HG02981 (cell line): ENCODE data around the gene PRICKLE4.
"Not testable (repeated sequence)": the region's sequence is repeated elsewhere in the genome, so short reads cannot be mapped to it uniquely, and the experiment has no call there.

ENCODE experiments used
- ATAC-seq: cut with Tn5 transposase; IDR thresholded peaks from one replicate; pipeline ENCODE4 v1.9.1; 2021; ENCODE audit warnings: mild to moderate bottlenecking, moderate library complexity; ENCODE audit not compliant: unreplicated experiment

PRICKLE4 gene

DNA sequence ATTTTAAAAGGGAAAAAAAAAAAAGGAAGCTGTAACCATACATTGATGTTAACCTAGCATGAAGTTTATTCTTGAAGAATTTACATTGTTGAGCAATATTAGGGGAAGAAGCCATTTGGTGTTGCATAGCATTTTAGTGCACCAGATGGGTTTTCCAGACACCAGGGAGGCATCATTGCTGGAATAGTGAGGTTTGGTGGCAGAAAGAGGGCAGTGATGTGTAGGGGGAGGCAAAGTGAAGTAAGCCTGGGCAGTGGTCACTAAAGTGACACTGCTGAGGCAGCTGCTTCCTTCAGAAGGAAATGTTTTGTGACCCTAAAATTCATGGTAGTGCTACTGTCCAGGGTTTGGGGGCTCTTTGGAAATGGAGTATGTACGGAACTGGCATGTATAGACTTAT lies 9.5 kb downstream of the PRICKLE4 start:
- ATAC-seq: no peak

DNA sequence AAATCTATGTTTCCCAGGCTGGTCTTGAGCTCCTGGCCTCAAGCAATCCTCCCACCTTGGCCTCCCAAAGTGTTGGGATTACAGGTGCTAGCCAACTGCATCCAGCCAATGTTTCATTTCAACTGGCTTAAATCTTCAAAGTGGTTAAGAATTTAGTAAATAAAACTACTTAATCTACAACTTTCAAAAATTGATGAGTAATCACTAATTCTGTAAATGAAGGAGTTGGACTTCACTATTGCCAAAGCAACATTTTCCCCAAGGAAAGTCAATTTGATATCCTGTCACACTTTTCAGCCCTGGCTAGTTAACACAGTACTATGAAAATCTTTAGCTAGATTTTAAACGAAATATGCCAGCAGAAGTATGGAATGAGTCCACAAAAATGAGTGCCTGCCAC lies 10.7 kb downstream of the PRICKLE4 start:
- ATAC-seq: no peak

DNA sequence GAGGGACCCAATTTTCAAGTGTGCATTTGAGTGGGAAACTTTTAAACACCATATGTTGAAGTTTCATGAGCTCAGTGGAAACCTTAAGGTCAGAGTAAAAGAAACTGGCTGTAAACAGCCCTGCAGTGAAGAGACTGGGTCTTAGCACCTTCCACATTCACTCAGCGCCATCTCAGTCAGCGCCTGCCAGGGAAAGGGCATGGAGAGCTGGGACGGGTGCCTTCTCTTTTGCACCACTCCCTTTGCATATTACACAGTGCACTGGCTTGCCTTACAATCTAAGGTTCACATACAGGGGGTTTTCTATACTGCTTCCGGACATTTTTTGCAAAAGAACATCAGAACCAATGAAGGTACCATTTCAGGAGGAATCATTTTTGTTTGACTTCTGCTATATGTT lies 11.4 kb downstream of the PRICKLE4 start:
- ATAC-seq: no peak

DNA sequence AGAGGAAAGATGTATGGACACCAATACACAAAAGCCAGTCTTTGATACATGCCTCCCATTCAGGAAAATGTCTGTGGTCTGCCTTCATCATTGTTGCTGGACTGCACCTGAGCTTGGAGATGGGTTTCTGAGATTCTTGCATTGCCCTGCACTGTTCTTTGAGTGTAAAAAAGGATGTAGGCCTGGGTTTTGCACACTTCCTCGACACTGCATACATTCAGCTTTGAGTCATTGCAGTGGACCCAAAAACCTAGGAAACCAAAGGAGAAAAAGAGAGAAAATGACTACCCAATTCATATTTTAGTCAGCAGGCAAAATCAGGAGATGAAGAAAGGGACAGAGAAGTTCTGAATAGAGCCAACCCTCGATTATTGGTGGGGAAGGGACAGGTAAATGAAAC lies 15.9 kb downstream of the PRICKLE4 start:
- no peak for ATAC-seq

- ATAC-seq: no peak
Measured at GRCh38 chr6:41798901-41799558, 18.4 kb downstream of the PRICKLE4 start.

GRCh38 chr6:41799559-41799911 lies 19.0 kb downstream of the PRICKLE4 start:
- ATAC-seq: no peak

DNA sequence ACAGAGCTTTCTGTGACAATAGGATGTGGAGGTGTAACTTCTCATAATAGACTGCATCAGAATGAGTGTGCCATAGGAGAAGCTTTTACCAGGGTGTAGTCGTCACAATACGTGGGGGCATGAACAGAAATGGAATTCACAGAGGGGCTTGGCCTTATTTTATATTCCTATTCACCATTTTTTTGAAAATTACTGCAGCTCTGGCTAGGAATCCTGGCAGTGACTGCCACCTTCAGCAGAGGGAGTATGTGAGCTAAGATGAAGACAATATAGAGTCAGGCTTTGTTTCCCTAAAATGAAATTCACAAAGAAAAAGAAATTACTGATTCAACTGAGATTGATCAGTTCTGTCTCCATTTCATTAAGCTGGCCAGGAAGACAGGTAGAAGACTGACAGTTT lies 20.8 kb downstream of the PRICKLE4 start:
- no peak for ATAC-seq

DNA sequence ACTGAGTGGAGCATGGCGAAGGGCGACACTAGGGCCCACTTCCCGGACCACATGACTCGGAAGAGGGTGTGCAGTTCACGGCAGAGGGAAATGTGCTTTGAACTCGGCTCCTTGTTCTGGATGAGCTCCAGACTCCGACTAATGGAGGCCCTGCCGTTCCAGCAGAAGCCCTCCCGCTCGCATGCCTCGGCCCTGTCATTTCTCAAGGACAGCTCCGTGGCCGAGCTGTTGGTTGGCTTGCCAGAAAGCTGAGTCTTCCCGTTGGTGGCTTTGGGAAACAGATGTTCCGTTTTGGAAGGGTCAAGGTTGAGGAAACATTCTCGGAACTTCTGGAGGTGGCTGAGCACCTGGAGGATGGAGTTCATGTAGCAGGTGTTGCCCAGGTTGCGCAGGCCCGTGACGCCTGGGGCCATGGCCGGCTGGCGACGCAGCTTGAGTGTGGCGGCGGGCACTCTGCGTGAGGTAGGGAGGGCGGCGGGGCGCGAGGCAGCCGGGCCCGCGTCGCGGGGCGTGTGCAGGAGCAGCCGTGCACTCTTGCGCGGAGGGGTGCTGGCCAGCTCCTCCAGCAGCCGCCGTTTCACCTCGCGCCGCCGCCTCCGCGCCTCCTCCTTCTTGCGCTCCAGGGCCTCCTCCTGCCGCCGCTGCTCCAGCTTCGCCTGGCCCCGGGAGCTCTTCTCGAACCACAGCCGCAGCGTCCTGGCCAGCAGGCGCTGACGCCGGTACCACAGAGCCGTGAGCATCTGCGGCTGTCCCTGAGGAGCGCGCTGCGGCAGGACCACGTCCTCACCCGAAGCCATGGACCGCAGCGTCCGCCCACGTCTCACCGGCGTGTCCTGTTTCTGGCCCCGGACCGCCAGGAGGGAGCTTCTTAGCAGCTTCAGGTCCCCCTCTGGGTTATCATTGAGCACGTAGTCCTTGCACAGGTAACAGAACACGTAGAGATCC lies 25.5 kb downstream of the PRICKLE4 start:
- no peak for ATAC-seq

DNA sequence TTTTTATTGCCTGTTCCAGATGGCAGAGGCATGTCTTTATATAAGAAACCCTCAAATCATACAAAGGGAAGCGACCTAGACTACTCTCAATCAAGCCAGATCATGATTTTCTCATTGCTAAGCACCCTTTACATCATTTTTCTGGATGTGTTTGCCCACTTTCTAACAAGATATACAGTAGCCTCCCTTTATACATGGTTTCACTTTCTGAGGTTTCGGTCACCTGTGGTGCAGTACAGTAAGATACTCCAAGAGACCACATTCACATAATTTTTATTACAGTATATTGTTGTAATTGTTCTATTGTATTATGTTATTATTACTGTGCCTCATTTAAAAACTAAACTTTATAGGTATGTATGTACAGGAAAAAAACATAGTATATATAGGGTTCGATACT lies 30.5 kb downstream of the PRICKLE4 start:
- no peak for ATAC-seq

DNA sequence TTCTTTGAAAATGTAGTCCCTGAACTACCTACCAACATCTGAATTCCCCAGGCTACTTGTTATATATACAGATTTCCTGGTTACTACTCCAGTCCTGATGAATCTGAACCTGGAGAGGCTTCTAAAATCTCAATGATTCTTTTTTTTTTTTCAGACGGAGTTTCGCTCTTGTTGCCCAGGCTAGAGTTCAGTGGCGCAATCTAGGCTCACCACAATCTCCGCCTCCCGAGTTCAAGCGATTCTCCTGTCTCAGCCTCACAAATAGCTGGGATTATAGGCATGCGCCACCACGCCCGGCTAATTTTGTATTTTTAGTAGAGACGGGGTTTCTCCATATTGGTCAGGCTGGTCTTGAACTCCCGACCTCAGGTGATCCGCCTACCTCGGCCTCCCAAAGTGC lies 31.4 kb downstream of the PRICKLE4 start:
- not testable (repeated sequence) for ATAC-seq

GRCh38 chr6:41813469-41813868 lies 32.9 kb downstream of the PRICKLE4 start:
- ATAC-seq: no peak

- ATAC-seq: no peak
Measured at GRCh38 chr6:41813956-41814355, 33.4 kb downstream of the PRICKLE4 start.

- ATAC-seq: no peak
Measured at GRCh38 chr6:41814629-41815028, 34.0 kb downstream of the PRICKLE4 start.

DNA sequence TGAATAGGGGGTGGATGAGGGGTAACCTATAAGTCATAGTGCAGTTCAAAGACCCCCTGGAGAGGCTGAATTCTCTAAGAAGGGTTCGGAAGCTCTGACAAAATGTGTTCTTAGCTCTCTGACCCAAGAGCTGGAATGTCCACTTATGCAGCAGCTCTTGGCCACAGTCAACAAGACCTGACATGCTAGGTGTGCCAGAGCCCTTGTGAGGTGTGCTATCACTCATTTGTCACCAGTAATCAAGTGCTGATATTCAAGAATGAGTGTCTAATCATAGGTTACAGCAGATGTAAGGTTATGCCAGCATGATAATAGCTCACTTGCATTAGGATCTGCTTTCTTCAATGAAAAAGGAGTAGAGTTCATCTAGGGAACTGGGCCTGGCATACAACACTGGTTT lies 35.0 kb downstream of the PRICKLE4 start:
- ATAC-seq: no peak

DNA sequence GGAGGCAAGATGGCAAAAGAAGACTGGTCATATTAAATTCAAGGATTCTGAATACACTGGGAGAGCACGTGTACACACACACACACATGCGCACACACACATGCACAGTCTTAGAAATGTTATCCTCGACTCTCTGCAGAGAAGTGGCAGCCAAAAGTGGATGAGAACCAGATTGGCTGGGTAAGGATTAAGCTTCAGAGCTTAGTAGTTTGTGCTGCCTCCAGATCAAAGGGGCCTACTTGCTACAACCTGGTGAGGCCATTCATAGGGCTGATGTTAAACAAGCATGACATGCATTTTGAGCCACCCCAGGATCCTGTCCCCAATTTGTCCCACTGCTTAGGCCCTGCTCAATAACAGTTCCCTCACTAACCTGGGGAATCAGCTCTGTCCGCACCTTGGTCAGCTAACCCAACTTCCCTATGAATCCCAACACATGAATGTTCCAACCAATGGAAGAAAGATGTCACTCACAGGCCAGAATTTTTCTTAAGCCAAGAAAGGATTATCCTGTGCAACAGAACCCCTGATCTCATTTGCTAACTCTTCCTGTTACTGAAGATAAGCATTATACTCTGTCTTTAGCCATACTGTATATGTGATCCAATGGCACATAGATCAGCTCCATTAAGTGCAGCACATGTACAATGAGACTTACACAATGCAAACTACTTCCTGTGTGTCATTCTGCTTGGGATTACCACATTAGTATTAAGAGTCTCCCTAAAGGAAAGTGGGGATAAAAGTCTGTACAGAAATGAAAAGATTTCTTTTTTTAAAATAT lies 37.9 kb downstream of the PRICKLE4 start:
- no peak for ATAC-seq

DNA sequence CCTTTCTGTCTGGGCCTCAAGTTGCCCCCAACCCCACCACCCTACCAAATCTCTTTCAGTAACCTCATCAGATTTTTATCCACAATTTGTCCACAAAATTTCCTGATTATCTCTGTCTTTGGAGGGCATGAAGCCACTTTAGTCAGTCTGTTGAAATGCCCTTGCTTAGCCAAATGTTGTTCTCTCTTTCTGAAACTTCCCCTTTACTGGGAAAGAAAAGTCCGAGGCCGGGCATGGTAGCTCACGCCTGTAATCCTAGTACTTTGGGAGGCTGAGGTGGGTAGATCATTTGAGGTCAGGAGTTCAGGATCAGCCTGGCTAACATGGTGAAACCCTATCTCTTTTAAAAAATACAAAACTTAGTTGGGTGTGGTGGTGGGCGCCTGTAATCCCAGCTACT lies 40.7 kb downstream of the PRICKLE4 start:
- ATAC-seq: no peak

- ATAC-seq: no peak
Measured at GRCh38 chr6:41822021-41822420, 41.4 kb downstream of the PRICKLE4 start.

DNA sequence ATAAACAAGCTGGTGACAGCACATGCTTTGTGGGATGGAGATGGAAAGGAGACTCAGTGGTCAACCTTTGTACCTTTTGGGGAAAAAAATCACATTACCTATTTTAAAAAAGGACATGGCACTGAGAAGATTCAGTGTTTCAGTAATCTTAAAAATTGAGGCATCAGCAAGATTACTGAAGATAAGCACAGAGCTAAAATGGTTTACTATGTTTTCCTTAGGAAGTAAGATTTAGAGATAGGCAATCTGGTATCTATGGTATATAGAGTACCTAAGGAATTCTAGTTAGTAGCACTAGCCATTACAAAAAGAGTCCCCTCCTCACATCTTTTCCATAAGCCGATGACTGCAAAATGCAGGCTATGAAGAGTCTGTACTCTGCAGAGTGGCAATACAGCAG lies 42.6 kb downstream of the PRICKLE4 start:
- no peak for ATAC-seq

DNA sequence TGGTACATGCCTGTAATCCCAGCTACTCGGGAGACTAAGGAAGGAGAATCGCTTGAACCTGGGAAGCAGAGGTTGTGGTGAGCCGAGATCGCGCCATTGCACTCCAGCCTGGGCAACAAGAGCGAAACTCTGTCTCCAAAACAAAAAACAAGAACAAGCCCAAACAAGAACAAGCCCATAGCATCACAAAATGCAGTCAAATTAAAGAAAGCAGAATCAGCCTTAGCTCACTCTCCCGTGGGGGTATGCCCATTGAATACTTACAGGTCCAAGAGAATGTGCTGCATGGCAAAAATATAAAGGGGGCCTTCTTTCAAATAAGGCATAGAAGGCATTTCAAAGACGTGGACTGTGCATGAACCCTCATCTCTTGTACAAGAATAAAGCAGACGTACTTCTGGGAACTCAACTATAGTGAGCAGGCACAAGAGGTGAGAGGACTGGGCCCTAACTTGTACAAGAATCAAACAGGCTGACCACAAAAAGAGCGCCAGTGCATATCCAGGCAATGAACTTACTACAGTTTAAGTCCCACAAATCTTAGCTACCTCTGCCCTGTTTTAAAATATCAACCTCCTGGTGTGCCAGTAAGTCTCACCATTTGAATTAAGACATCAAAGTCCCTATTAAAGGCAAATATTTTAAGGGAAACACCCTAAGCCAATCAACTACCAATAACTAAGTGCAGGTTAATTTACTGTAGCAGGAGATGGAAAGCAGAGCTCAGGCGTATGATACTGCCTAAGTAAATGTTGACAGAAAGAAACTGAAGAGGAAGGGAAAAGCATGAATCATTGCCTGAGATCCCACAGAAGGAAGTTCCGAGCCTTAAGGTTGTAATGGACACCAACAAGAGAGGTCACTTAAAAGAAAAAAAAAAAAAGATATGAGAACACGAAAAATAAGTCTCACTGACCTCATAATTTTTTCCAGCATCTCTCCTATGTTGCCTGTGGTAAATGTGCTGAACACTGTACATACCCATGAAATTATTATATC lies 44.3 kb downstream of the PRICKLE4 start:
- no peak for ATAC-seq

DNA sequence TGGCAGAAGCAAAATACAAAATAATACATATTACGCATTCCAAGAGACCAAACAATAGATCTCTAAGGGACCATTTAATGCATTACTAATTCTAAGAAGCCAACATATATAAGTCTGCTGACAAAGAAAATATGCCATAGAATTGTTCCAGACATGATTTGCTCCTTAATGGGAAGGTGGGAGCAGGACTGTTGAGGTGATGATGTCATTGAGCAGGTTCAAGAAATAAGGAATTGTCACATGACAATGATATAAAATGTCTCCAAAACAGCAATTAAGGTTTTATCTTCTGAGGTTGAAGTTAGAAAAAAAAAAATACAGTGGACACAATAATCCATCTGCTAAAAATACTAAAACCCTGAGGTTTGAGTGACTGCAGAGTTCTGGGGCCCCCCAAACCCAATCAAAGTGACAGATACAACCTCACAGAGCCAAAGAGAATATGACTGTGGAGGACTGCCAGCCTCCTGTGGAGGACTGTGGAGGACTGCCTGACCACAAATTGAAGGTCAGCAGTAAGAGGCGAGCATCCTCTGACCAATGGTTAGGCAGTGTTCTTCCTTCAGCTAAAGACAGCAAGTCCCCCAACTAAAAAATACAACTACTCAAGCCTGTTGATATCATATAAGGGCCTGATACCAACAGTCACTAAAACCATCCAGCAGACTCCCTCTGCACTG lies 45.9 kb downstream of the PRICKLE4 start:
- no peak for ATAC-seq
